ENCODE measurements around the gene CREB5.

The CREB5 gene

DNA sequence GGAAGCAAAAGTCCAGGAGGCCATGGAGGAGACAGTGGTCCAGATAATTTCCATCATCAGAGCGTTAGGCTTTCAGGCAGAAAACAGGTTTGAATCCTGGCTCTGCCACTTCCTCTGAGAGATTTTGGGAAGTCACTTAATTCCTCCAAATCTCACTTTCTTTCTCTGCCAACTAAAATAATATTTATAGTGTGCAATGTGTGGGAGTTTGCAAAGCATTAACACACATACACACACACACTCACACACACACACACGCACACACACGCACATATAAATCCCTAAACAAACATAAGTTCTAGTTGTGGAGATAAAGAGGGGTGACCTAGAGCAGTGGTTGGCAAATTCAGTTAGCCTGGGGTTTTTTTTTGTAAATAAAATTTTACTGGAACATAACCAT, 461.0 kb downstream of the CREB5 start:
- no peak for DNase-seq

DNA sequence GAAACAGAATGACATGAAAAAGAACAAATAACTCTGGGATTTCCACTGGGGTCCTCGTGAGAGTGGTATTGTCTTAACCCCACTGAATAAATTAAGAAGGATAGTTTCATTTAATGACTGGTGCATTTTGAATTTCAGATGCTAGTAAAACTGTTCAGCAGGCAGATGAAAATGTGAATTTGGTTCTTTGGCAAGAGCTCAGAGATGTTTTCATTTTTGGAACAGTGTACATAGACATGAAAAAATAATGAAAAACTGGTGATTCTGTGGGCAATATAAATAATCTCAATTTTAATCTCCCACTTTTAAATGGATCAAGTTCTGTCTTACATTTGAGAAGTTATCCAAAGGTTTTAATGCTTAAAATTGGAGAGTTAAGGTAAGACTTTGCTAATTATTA, 461.7 kb downstream of the CREB5 start:
- no peak for DNase-seq
